Activated CD4-positive, CD25-positive, alpha-beta regulatory T cell (primary cell): Measurements from ENCODE around the gene CLTCL1.

Experiments used
- DNase-seq, 4 experiments: peaks; one replicate each; lab custom pipeline; 2025; lab: John Stamatoyannopoulos, UW

The CLTCL1 gene

GRCh38 chr22:19195796-19196731, 95.5 kb downstream of the CLTCL1 start:
- no peak for DNase-seq

DNA sequence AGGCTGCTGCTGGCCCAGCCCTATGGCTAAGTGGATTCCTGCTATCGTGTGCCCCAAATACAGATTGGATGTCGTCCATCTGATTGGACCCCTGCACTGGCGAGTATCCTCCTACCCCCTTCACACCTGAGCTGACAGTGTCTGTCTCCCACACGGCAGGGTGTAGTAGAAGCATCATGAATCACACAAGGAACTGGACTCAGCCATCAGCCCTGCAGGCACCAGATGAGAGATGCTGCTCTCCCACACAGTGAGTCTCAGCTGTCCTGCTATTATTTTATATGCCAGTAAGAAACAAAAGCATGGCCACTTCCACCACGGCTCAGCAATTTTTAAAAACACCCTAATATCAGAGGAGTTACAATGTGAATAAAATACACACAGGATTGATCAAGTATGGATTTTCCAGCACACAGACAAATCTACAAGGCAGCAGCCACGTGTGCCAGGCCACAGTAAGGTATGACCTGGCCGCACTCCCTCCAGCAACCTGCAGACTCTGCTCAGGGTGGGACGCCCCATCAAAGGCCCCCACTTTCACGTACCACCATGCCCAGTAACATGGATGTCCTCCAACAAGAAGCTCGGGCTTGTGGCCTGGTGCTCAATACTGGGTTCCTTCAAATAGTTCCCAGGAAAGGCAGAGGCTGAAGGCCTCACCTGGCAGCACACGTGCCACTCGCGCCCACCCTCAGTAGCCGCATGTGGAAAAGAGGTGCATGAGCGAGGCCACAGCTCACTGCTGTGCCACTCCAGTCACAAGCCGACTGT, 96.6 kb downstream of the CLTCL1 start:
- no peak for DNase-seq

DNA sequence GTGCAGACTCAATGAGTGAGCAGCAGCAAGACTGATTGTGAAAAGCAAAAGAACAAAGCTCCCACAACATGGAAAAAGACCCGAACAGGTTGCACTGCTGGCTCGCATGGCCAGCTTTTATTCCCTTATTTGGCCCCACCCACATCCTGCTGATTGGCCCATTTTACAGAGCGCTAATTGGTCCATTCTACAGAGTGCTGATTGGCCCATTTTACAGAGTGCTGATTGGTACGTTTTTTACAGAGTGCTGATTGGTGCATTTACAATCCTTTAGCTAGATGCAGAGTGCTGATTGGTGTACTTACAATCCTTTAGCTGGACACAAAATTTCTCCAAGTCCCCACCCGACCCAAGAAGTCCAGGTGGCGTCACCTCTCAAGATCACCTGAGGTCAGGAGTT, 97.6 kb downstream of the CLTCL1 start:
- no peak for DNase-seq

DNA sequence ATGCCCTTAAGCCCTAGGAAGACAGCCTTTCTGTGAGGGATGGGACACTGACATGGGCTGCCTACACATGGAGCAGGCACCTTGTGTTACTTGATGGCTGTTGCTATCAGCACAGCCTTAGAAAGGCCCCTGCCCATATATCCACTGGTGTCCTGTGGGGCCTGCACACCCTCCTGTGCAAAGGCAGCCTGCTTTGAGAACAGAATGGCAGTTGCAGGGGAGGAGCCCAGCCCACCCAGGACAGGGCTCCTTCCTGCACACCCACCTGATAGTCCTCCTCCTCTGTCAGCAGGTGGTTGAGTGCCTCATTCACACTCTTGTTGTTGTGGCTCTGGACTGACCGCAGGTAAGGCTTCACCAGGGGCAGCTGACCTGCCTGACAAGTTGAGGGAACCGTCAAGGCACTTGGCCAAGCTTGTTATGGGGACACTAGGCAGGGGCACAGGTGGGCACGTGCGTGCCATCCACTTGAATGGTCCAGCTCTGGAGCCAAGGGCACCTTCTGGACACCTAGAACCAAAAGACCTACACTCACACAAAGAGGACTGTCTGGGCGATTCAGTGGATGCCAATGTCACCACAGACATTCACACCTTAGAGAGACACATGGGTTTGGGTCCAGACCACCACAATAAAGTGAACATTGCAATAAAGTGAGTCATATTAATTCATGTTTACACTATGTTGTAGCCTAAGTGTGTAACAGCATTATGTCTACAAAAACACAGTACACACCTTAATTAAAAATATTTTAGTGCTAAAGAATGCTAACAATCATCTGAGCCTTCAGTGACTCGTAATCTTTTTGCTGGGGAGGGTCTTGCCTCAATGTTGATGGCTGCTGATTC, 103.6 kb downstream of the CLTCL1 start:
- DNase-seq = no peak

DNA sequence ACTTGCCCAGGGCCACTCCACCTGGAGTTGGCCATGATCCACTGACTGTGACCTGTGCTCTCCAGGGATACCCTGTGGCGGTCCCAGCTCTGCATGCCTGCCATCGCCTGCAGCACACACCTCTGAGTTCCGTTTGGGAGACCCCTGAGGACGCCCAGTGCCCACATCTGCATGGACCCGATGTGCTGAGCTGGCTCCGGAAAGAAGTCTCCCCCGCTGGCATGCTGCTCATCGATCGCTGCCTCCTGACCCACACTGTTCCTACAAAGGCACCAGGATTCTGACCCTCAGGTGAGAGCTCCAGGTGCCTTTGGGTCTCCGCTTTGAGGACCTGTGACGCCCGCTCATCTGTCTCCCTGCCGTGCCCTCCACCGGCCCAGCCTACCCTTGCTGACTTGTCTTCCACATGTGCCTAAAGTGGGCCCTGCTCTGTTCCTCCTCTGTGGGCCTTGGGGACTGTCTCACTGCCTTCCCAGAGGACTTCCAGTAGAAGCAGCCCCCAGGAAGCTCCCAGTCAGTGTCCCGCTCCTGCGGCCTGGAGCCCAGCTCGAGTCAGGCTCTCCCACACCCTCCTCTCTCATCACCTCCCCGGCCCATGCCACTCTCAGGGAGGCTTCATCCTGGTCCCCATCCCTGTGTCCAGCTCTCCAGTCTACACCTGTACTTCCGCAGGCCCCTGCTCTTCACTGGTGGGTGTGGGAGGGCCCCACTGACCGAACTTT, 107.1 kb downstream of the CLTCL1 start:
- DNase-seq = no peak

- DNase-seq = no peak
Observed at GRCh38 chr22:19183216-19183615, 108.3 kb downstream of the CLTCL1 start.

GRCh38 chr22:19182472-19183157, 108.9 kb downstream of the CLTCL1 start:
- DNase-seq = no peak

- no peak for DNase-seq
Observed at GRCh38 chr22:19181786-19182471, 109.6 kb downstream of the CLTCL1 start.

DNA sequence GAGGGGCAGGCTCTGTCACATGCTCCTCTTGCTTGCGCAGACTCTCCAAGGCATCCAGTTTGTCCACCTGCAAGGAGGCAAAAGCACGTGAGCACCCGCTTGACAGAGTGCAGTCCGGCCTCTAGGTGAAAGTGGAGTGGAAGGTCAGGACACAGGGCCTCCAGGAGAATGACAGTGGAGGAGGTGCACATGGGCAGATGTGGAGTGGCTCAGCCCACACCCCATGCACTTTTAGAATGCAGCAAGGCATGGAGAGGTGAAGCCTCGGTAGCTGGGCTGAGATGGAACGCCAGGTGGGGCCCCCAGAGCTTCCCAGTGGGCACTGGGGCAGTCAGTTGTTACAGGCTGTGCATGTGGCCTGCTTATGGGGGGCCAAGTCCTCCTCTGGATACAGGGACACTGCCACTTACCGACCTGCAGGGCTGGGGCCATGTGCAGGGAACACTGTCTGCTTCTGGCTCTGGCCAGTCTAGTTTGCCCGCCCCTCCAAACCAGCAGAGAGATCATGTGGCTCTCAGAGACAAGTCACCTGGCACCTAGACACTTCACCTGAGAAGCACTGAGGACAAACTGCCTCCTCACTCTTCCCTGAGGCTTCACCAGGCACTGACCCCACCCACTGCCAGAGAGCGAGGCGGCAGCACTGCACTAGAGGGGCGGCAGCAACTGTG, 110.6 kb downstream of the CLTCL1 start:
- no peak for DNase-seq

- DNase-seq = no peak
Observed at GRCh38 chr22:19180234-19180633, 111.3 kb downstream of the CLTCL1 start.

- DNase-seq = no peak
Observed at GRCh38 chr22:19179497-19180048, 111.9 kb downstream of the CLTCL1 start.

- peak; percentile 54 to 78 (median 66) for DNase-seq
Observed at GRCh38 chr22:19178657-19179496, 112.6 kb downstream of the CLTCL1 start, which contains the start of gene SLC25A1. SLC25A1 (minus strand) TSS chr22:19178736; CDS start chr22:19178673, 63 bp downstream.

GRCh38 chr22:19178065-19178656, 113.4 kb downstream of the CLTCL1 start:
- peak in 2 of 4 experiments; percentile 47 to 52 for DNase-seq

DNA sequence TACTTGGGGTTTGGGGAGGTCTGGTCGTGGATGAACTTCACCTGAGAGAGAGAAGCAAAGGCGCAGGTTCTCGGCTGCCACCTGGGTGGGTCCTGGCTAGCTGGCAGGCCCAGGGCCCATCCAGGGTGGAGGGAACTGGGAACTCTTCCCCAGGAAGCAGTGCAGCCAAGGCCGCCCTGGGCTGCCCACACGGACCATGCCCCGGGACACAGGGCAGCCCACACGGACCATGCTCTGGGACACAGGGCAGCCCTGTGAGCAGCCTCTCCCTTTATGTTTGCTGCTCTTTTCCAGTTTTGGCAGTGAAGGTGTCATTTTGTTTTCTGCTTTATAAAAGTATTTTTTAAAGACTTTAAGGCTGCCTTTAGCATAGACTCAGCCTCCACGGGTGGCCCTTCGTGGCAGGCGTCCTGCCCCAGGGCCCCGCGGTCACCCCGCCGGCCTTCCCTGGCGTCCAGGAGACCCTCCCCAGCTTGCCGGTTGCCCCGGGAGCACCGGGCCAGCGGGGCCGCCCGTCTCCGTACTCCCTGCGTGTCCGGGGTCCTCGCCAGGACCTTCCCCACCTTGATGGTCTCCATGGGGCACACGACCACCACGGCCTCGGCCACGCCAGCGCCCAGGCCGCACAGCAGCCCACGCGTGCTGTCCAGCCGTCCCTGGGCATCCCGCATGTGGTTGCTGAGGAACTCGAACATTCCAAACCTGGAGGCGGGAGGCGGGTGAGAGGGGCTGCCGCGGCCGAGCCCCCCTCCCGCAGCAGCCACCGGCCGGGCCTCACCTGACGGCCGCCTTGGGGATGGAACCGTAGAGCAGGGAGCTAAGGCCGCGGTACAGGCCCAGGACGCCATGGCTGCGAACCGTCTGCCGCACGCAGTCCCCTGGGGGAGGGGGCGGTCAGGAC, 114.1 kb downstream of the CLTCL1 start:
- no peak for DNase-seq

DNA sequence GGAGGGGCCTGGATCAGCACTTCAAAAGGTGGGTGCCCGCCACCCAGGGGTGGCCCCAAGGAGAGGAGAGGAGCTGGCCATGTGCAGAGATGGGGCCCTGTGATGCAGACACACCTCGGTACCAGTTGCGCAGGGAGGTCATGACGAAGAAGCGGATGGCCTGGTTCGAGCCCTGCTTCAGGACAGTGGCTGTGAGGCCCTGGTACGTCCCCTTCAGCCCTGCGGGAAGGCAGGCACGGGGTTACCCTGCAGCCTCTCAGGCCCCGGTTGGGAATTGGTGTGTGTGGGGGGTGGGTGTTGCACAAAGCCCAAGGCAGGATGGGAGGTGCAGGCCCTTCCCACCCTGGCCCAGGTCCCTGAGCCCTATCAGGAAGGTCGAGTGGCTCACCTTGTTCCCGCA, 114.8 kb downstream of the CLTCL1 start:
- DNase-seq = no peak

GRCh38 chr22:19176175-19176643, 115.3 kb downstream of the CLTCL1 start:
- no peak for DNase-seq
